IMR-90 (cell line): ENCODE data around the gene SLC31A2. TPM values are rescaled to one million over a fixed set of nuclear protein-coding genes. Genes with fewer than 3 reads are reported as not detected.

Experiments used
- polyA plus RNA-seq, 3 experiments: library from polyadenylated mRNA; depleted of rRNA; stranded (reverse); fragments of >200 nt; gene quantifications; 2 replicates each; pipeline ENCODE4 v1.2.3, GENCODE V29; 2012; ENCODE audit warnings: low replicate concordance in 1 of 3
- total RNA-seq: library from RNA; depleted of rRNA; stranded (reverse); fragments of >200 nt; gene quantifications from 2 replicates; pipeline ENCODE4 v1.2.3, GENCODE V29; 2012; rRNA removed

SLC31A2 gene
- total and polyA plus RNA-seq, 2 of the 4 experiments (the other 2 are of a cell fraction), result 5.1 to 7.2 TPM

Other genes starting within 250 kb of the SLC31A2 start
- gene ZNF883, start 138.8 kb upstream of the SLC31A2 start, total RNA-seq, result 0.54 and 0.83 TPM in 2 replicates
- 0.32 and 0.51 TPM in 2 replicates for gene ZNF883, start 138.8 kb upstream of the SLC31A2 start, polyA plus RNA-seq (2012; rRNA removed)
- 3.6 and 4.4 TPM in 2 replicates for gene ZFP37, start 94.3 kb upstream of the SLC31A2 start, total RNA-seq
- gene ZFP37, start 94.3 kb upstream of the SLC31A2 start, polyA plus RNA-seq (2012; rRNA removed), result 0.75 and 0.84 TPM in 2 replicates
- gene FKBP15, start 70.3 kb downstream of the SLC31A2 start, total RNA-seq, result 25.5 and 25.6 TPM in 2 replicates
- 20.1 and 20.4 TPM in 2 replicates for gene FKBP15, start 70.3 kb downstream of the SLC31A2 start, polyA plus RNA-seq (2012; rRNA removed)
- 23.3 and 27.5 TPM in 2 replicates for gene SLC31A1, start 70.5 kb downstream of the SLC31A2 start, total RNA-seq
- 16.4 and 17.9 TPM in 2 replicates for gene SLC31A1, start 70.5 kb downstream of the SLC31A2 start, polyA plus RNA-seq (2012; rRNA removed)
- gene CDC26, start 124.6 kb downstream of the SLC31A2 start, total RNA-seq, result 16.5 and 49.2 TPM in 2 replicates
- 27.4 and 32.7 TPM in 2 replicates for gene CDC26, start 124.6 kb downstream of the SLC31A2 start, polyA plus RNA-seq (2012; rRNA removed)
- 32.5 and 38.0 TPM in 2 replicates for gene PRPF4, start 124.7 kb downstream of the SLC31A2 start, total RNA-seq
- 20.7 and 21.4 TPM in 2 replicates for gene PRPF4, start 124.7 kb downstream of the SLC31A2 start, polyA plus RNA-seq (2012; rRNA removed)
- not detected in 2 replicates for gene RNF183, start 152.4 kb downstream of the SLC31A2 start, total RNA-seq
- gene RNF183, start 152.4 kb downstream of the SLC31A2 start, polyA plus RNA-seq (2012; rRNA removed), result not detected in 2 replicates
- gene WDR31, start 189.3 kb downstream of the SLC31A2 start, total RNA-seq, result 0.28 and 0.36 TPM in 2 replicates
- gene WDR31, start 189.3 kb downstream of the SLC31A2 start, polyA plus RNA-seq (2012; rRNA removed), result 0.19 and 0.29 TPM in 2 replicates
- not detected in 2 replicates for gene BSPRY, start 198.5 kb downstream of the SLC31A2 start, total RNA-seq
- gene BSPRY, start 198.5 kb downstream of the SLC31A2 start, polyA plus RNA-seq (2012; rRNA removed), result not detected in 2 replicates
- 6.9 and 7.0 TPM in 2 replicates for gene HDHD3, start 226.0 kb downstream of the SLC31A2 start, total RNA-seq
- gene HDHD3, start 226.0 kb downstream of the SLC31A2 start, polyA plus RNA-seq (2012; rRNA removed), result 8.6 and 9.4 TPM in 2 replicates